Daoy (cell line): Measurements from ENCODE around the gene SPATA21. TPM values are rescaled to one million over a fixed set of nuclear protein-coding genes. Genes with fewer than 3 reads are reported as not detected.
"Not testable (repeated sequence)": the region's sequence is repeated elsewhere in the genome, so short reads cannot be mapped to it uniquely, and the experiment has no call there.

ENCODE experiments used
- DNase-seq: peaks from one replicate; pipeline ENCODE4 v3.0.0-alpha.2; 2015; ENCODE audit warnings: low read depth
- total RNA-seq: library from RNA; depleted of rRNA; stranded (reverse); fragments of >200 nt; shearing (Covaris generic); gene quantifications from 2 replicates; pipeline ENCODE4 v1.2.3, GENCODE V29; 2014

Gene SPATA21
- total RNA-seq, 1 experiment from 2014 or later = not detected

DNA sequence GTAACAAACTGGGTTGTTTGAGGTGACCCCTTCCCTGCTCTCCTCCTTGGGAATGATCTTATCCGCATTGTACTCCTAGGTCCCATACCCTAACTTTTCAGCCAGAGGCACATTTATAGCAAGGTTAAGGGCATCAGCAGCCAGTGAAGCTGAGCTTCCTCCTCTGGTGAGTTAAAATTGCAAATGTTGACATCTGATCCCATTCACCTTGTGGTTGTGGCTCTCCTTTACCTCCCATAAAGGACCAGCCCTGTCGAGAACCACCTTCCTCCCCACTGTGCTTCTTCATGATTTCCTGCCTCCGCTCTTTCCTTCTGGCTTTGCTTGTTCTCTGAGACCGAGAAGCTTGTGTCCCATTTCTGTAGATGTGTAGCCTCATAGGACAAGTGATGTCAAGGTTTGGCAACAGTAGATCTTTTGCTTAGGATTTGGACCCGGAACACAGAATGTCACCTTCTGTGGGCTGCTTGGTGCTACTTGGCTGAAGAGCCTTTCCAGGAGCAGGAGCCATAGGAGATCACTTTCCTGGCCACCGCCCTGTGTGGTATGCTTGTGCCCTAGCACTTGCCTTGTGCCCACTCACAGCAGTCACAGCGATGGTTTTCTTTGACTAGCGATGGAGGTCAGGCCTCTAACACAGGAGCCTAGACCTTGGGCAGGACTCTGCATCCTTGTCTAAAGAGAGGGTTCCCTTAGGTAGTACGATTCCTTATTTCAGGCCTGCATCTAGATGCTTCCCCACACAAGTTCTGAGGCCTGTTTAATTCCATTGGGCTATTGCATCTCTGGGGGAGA, 51.4 kb downstream of the SPATA21 start:
- no peak for DNase-seq

DNA sequence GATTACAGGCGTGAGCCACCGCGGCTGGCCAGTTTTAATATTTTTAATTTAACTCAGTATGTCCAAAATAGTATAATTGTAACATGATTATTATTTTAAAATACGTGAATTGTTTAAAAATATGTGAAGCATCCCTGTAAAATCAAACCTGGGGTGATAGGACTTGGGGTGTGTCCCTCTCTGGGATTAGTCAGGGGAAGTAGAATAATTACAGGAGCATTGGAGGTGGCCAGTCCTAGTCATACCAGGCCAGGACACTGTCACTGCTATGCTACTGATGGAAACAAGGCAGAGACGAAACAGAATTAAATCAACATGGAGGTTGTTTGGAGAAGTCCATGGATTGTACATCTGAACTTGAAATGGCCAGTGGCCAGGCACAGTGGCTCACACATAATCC, 53.3 kb downstream of the SPATA21 start:
- DNase-seq = no peak

DNA sequence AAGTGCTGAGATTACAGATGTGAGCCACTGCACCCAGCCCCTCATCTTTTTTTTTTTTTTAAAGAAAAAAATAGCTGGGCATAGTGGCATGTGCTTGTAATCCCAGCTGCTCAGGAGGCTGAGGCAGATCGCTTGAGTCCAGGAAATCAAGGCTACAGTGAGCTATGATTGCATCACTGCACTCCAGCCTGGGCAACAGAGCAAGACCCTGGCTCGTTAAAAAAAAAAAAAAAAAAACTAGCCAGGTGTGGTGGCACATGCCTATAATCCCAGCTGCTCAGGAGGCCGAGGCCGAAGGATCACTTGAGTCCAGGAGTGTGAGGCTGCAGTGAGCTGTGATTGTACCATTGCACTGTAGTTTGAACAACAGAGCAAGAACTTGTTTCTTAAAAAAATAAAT, 56.4 kb downstream of the SPATA21 start:
- no peak for DNase-seq

DNA sequence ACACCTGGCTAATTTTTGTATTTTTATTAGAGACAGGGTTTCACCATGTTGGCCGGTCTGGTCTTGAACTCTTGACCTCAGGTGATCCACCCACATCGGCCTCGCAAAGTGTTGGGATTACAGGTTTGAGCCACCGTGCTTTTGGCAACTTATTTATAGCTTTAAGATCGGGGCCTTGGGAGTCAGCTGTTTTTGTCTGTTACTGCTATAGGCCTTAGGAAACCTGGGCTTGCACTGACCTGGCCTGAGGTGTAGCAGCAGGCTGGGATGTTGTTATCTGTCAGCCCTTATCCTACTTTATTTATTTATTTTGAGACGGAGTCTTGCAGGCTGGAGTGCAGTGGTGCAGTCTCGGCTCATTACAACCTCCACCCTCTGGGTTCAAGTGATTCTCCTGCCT, 58.8 kb downstream of the SPATA21 start:
- no peak for DNase-seq

DNA sequence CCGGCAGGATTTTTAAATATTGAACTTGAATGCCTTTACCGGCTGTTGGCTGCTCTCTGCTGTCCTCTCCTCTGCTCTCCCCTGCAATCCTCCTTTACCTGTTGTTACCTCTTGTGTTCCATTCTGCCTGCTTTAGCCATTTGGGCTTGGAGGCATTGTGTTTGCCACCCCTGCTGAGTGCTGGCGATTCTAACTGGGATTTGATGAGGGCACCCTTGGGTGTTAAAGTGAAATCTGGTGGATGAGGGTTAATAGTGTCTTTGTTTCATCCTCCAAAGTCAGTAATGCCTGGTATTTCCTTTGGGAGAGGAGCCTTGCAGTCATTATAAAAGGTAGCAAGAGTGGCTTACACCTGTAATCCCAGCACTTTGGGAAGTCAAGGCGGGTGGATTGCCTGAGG, 60.3 kb downstream of the SPATA21 start:
- no peak for DNase-seq

DNA sequence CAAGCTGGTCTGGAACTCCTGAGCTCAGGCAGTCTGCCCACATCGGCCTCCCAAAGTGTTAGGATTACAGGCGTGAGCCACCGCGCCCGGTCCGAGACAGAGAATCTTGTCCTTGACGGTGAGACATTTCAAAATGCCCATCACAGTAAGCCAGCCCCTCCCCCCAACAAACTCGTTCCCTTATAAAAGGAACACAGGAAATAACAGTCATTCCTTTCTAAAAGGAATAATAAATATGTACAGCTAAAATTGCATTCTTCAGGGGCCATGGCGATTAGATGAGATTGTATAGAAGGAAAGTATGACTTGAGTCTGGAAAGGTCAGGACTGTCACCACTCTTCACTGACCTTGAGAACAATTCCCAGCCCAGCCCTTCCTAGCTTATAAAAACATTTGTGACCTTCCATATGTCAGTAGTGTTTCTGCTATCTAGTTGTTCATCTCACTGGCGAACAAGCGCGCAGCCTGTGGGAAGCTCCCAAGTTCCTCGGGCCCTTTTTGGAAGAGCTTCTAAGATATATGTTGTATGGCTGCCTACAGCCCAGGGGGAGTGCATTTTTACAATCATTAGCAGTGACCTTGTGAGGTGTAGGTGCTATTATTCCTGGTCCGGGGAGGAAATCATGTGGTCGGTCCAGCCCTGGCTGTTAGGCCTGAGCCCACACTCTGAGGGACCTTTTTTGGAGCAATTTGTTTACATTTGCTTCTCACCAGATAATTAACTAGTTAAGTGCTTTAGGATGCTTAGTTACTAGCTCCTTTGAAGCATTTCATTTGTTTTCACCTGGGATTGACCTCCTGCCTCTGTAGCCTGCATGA, 61.5 kb downstream of the SPATA21 start:
- DNase-seq = peak; percentile 25

DNA sequence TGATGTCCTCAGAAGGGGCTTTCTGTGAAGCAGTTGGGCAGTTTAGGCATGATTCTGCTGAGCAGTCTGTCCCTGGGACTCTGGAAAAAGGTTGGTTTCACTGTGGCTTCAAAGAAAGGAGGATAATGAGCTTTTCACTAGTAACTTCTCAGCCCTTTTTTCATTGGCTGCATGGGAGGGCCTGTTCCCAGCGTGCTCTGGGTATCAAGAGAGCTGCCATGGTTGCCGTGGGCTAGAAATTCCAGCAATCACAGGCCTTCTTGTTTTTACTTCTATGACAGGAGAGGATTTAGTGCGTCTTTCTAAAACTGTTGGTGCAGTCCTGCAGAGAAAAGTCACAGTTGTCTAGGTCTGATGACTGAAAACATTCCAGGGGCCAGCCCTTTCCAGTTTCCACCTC, 63.0 kb downstream of the SPATA21 start:
- DNase-seq = no peak

DNA sequence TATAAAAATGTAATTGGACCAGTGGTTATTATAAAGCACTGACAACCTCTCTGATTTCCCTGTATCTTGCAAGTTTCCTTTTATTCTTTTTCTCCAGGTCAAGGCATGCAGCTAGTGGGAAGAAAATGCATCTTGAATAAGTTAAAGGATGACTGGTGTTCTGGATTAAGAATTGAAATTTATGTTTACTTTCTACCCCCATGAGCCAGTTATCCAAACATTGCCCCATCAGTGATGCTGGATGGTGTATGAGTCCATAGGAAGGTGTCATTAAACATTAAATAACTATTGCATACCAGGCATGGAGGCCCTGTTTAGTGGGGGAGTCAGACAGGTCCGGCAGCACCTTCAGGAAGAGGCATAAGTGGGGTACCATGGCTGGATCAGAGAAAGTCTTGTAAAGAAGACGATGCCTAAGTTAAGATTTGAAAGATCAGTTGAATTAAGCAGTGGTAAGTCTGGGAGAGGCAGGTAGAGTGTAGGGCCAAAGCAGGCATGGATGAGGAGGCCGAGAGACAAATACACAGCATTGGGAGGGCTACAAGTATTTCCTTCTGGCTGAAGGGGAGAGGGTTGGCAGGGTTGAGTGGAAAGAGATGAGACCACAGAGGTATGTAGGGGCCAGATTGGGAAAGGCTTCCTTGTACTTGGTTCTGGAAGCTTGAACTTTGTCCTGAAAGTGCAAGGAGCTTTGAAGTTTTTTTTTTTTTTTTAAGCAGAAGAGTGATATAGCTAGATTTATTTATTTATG, 64.5 kb downstream of the SPATA21 start:
- DNase-seq = no peak

DNA sequence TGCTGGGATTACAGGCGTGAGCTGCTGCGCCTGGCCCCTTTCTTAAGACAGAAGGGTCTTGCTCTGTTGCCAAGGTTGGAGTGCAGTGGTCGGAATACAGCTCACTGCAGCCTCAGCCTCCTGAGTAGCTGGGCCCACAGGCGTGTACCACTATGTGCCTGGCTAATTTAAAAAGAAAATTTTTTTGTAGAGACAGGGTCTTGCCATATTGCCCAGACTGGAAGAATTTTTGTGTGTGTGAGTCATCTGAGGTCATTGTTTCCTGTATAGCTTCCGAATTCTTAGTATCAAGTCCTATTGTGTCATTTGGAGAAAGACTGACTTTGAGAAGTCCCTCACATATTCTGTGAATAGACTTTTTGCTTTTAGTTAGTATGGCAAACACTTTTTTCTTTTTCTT, 65.5 kb downstream of the SPATA21 start:
- DNase-seq = peak; percentile 40

DNA sequence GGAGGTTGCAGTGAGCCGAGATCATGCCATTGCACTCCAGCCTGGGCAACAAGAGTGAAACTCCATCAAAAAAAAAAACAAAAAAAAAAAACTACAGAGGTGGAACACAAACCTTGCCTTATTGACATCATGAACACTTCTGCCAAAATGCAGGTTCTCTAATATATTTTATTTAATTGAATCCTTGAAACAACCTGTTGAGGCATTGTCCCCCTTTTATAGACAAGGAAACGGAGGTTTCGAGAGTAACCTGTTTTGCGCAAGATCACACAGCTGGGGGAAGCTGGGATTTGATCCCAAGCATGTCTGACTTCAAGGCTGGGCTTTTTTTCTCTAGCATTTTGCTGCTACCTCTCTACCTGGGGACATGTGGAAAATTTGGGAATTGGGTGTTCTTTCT, 67.4 kb downstream of the SPATA21 start:
- no peak for DNase-seq

DNA sequence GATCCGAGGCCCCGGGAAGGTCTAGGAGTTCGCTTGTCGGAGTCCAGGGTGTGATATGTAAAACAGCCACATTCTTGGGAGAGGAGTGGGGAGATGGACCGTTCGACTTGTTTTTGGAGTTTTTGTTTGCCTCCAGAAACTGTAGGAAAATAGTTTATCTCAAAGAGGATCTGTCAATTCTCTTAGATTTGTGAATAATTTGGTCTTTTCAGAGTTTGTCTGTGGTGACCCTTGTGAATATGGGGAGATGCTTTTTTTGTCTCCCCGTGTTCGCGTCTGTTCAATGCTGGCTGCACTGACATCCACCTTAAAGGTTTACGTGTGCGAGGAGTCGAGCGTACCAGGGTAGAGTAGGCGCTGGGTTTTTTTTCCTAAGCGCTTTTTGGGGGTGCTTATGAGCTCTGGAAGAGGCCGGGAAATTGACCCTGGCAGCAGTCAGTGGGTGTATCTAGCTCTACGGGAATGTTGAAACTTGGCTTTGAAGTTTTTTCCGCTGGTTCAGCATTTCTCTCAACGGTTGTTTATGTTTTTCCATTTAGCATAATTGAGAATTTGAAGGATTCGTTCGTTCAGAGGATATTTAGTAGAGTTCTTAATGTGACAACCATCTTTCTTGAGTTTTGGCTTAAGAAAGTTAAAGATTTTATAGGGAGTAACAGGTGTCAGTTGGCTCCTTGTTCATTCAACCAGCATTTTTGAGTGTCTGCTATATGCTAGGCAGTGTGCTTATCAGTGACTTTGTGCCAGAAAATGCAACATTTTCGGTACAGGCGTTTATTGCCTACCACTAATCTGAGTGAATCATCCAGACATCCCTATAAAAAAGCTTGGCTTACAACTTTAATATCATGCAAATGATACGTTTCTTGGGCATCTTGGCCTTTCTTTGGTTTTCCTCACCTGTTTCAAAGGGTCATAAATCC, 69.0 kb downstream of the SPATA21 start:
- DNase-seq = peak; percentile 52

DNA sequence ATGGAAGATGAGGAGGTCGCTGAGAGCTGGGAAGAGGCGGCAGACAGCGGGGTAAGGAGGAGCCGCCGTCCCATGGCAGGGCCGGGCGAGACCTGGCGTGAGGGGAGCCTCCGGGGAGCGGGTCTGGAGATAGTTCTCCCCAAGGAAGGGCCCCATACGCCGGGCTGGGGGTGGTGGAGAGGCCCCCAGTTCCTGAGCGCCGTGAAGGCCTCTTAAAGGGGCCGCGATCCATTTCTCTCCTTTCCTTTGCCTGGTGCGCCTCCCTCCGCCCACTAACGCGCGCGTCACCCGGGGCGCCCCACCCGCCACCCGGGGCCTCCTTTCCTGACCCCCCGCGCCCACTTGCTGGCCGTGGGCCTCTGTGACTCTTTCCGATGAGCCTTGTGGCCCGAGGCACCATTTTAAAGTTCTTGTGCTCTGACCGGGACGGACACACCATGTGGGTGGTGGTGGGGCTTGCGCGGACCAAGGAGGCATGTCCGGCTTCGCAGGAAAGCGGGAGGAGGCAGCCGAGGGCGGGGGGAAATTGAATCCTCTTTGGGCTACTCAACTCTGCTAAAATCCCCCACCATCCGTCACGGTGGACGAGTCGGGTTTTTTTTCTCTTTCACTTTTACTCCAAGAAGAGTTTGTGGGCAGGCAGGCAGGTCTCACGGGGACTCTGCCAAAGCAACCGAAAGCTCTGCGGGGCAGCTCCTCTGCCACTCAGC, 69.8 kb downstream of the SPATA21 start:
- DNase-seq = peak; percentile 84

DNA sequence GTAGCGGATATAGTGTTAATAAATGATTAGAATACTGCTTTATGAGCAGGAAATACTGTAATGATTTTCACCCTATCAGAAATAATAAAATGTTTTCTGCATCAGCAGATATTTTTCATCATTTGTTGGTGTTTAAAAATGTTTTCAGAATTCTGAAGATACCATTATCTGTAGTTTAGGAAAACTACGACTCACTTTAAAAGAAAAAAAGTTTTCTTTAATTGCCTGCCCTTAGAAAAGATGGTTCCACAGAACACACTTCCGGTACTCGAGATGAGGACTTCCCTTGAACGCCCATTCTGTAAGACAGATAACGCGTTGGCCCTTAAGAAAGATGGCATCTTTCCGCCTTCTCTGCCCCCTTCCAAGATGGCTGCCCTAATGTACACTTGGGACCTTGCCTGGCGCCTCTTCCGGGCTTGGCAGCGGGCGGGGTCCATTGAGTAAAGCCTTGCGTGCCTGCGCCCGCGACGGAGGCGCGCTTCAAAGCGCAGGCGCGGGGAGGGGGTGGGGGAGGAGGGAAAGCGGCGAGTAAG, 70.4 kb downstream of the SPATA21 start, which contains the start of gene SZRD1:
TSS of gene SZRD1 (plus strand) at position 521 of the 536 bp plus-strand sequence. CDS start 16 bp downstream, outside the sequence.
- peak; percentile 100 for DNase-seq

DNA sequence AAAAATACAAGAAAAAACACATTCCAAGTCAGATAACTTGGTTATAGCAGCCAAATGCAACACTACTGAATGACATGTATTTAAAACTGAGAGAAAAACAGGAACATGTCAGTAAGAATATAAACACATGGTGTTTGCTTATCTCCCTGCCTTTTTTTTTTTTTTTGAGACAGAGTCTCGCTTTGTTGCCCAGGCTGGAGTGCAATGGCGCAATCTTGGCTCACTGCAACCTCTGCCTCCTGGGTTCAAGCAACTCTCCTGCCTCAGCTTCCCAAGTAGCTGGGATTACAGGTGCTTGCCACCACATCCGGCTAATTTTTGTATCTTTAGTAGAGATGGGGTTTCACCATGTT, 72.1 kb downstream of the SPATA21 start:
- not testable (repeated sequence) for DNase-seq

DNA sequence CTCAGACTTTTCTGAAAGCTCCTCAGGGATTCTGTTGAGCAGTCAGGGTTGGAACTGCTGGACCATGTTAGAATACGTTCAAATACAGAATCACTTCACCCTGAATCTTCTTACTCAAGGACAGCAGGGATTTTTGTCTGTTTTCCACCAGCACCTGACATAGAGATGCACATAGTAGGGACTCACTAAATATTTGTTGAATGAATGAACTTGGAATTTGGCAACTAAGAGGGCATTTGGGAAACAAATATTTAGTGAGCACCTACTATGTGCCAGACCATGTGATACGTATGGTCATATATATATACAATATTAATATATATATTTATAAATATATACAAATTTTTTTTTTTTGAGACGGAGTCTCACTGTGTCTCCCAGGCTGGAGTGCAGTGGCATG, 80.4 kb downstream of the SPATA21 start:
- DNase-seq = no peak

DNA sequence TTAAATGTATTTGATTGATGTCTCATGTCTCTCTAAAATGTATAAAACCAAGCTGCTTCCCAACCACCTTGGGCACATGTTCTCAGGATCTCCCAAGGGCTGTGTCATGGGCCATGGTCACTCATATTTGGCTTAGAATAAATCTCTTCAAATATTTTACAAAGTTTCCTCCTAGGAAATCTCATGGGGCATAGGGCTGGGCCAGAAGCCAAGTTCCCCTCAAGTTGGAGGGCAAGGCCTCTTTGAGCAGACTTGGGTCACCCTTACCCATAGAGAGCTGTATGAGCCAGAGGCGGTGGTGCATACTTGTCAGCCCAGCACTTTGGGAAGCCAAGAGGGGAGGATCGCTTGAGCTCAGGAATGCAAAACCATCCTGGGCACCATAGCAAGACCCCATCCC, 82.6 kb downstream of the SPATA21 start:
- no peak for DNase-seq

DNA sequence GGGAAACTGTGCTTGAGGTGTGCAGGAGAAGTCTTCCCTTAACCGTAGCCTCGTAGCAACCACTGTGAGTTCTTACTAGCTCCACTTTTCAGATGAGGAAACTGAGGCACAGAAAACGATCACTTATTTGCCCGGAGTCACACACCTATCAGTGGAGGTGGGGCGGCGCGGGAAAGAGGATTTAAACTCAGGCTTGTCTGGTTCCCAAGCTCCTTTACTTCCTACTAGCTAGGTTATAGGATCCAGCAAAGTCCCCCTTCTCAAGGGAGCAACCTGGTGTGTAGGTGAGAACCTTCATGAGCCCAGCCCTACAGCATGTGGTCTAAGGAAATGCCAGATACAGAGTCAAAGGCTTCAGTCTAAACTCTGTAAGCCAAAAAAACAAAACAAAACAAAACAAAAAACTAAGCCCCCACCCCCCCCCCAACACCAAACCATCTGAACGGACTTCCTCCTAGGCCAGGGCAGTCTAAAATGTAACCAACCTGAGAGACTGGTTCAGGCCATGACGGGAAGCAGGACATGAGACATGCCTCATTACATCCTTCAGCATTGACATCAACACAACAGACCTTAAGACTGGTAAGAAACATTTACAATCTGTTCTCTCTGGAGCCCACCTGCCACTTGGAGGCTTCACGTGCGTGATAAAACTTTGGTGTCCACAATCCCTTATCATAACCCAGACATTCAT, 84.2 kb downstream of the SPATA21 start:
- no peak for DNase-seq

DNA sequence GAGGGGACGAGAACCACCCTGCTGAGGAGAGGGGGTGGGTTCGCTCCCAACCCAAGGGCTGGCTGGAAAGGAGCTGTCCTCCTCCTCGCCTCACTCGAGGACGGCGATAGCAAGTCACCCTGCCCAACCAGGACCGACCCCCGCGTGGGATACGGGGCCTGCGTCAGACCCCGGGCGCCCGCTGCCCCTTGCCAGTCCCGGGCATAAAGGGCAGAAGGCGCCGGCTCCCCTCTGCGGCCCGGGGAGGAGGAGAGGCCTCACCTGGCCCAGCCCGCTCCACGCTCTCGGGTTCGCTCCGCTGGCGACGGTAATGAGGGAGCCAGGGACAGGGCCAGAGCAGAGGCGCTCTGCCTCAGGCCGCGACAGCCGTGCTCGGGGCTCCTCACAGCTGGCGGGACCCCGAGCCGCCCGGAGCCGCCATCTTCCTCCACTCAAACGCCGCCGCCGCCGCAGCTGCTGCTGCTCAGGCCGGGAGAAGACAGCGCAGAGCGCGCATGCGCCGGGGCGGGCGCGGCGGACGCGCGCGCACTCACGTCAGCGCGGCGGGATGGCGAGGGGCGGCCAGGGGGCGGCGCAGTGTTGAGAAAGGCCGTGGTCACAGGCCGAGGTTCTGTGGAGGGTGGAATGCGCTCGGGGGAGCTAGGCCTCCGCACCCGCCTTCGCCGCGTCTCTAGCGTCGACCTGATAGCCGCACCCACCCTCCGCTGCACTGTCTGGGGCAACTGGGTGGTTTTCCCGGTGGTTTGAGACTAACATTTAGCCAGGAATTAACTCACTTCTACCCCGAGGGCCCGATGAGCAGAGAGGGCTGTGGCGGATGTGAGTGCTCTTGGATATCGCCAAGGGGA, 85.0 kb downstream of the SPATA21 start, which contains the start of gene FBXO42:
TSS of gene FBXO42 (minus strand) at position 487 of the 848 bp plus-strand sequence. CDS start 37,062 bp downstream, outside the sequence.
- peak; percentile 98 for DNase-seq
